Activated naive CD4-positive, alpha-beta T cell treated with anti-CD3 and anti-CD28 coated beads for 36 hours (primary cell): ENCODE data around the gene HMGA1. TPM values are rescaled to one million over a fixed set of nuclear protein-coding genes. Genes with fewer than 3 reads are reported as not detected.
"Not testable (repeated sequence)": the region's sequence is repeated elsewhere in the genome, so short reads cannot be mapped to it uniquely, and the experiment has no call there.

Experiments used
- CTCF ChIA-PET: fragments of 350-600 bp; sonication (Branson Sonifier 250); formaldehyde crosslinking; loops from one replicate; lab custom pipeline; 2021; ENCODE audit warnings: antibody characterized with exemption; lab: Charles Lee
- DNase-seq: peaks from one replicate; pipeline ENCODE4 v3.0.0-alpha.2; 2020
- H3K27ac Mint-ChIP-seq: one replicate; pipeline ENCODE4 v1.8.0; 2021; ENCODE audit warnings: mild to moderate bottlenecking, mixed read lengths
- H3K27me3 Mint-ChIP-seq: one replicate; pipeline ENCODE4 v1.8.0; 2021; ENCODE audit warnings: low read depth, mixed read lengths
- H3K36me3 Mint-ChIP-seq: one replicate; pipeline ENCODE4 v1.8.0; 2021; ENCODE audit warnings: low read depth, mixed read lengths
- H3K4me1 Mint-ChIP-seq: one replicate; pipeline ENCODE4 v1.8.0; 2021; ENCODE audit warnings: low read depth, mixed read lengths
- H3K4me3 Mint-ChIP-seq: one replicate; pipeline ENCODE4 v1.8.0; 2021; ENCODE audit warnings: mild to moderate bottlenecking, moderate library complexity, mixed read lengths
- H3K9me3 Mint-ChIP-seq: one replicate; pipeline ENCODE4 v1.8.0; 2021; ENCODE audit warnings: mixed read lengths
- intact Hi-C: fragments of 100-400 bp; cut with micrococcal nuclease; formaldehyde crosslinking; loops from one replicate; pipeline ENCODE4 v1.15.1; 2023
- total RNA-seq, 2 experiments: library from RNA; stranded (reverse); gene quantifications; one replicate each; pipeline ENCODE4 v1.2.3, GENCODE V29; 2021

HMGA1 gene
- total RNA-seq, 2 experiments from 2014 or later = 705 to 712 TPM

DNA sequence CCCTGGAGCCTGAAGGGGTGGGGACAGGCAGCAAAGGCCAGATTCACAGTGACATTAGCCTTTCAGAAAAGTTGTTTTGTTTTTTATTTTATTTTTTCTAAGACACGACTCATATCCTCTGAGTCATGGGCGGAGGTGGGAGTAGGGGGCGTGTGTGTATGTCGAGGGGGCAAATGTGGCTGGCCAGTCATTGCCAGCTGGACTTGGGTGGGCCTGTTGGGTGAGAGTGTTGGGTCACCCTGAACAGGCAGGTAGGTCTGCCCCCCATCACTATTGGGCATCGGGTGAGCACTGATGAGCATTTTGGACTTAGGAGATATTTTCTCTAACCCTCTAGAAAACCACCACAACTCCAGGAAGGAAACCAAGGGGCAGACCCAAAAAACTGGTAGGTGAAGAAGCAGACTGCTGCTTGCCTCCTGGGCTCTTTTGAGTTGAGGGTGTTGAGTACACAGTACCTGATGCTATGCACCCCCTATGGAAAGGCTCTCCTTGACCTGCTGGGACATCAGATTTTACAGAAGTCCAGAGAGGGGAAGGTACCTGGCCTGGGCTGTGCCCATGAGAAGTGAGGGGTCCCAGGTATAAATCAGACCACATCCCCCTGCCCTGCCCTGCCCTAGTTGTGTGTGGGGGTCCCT lies 6.6 kb downstream of the HMGA1 start:
- CTCF ChIA-PET = interaction anchor here (1.3 kb wide), 1 partner anchor 80 kb away, joined by 8 read pairs; no protein-coding TSS in a partner anchor
- Mint-ChIP-seq H3K36me3 (peaks cover 64% of the 10 kb centered on the region), H3K27ac (peak overlapping the region; percentile 90), H3K27me3 (no peaks in the 10 kb centered on the region), H3K9me3 (no peaks in the 10 kb centered on the region), H3K4me1 (peaks cover 98% of the 10 kb centered on the region), H3K4me3 (no peak overlapping the region)
- no peak for DNase-seq
- intact Hi-C loops = loop anchor here (10.0 kb wide), 1 partner anchor 1048 kb away; the partner anchor contains the start of gene COL11A2

DNA sequence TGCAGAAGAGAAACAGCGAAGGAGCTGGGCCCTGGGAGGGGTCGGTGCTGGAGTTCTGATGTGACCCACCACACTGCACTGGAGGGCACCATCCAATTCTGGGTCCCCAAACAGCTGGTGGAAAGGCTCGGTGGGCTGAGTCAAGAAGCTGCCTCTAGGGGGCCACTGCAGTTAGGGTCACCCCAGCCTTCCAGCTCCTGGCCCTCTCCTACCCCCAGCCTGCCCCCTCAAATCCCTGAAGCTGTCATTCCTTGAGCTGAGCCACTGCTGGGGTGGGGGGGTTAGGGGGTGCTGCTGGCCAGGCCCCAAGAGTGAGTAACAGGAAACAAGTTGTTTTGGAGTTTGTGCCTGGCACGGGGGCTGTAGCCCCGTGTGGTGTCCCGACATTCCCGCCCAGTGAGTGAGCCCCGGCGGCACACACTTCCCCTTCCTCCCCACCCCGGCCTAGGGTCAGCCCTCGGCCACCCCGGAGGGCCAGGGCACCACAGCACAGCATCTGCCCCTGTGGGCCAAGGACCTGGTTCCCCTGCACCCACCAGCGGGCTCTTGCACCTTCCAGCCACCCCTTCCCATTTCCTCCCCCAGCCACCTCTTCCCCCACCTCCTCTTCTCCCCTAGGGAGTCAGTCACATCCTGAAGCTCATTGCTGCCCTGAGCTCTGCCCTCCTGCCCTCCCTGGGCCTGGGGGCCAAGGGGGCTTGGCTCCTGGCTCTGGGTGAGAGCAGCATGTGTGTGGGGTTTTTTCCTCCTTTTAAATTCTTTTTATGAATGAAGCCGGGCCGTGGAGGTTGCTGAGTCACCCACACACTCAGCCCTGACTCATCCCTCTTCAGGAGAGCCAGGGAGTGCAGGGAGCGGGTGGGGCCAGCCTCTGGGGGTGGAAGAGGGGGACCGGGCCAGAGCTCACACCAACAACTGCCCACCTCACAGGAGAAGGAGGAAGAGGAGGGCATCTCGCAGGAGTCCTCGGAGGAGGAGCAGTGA lies 7.5 kb downstream of the HMGA1 start:
- Mint-ChIP-seq H3K4me3 (peak overlapping the region; percentile 34), H3K4me1 (peaks cover 91% of the 10 kb centered on the region), H3K9me3 (no peaks in the 10 kb centered on the region), H3K27ac (peak overlapping the region; percentile 90), H3K36me3 (peaks cover 57% of the 10 kb centered on the region), H3K27me3 (no peaks in the 10 kb centered on the region)
- CTCF ChIA-PET = interaction anchor here (0.6 to 1.3 kb wide), 3 partner anchors 35 to 178 kb away, joined by 3 to 8 read pairs (median 5); no protein-coding TSS in a partner anchor
- intact Hi-C loops = loop anchor here (10.0 kb wide), 1 partner anchor 1049 kb away; the partner anchor contains the start of gene COL11A2
- DNase-seq = peak; percentile 84

DNA sequence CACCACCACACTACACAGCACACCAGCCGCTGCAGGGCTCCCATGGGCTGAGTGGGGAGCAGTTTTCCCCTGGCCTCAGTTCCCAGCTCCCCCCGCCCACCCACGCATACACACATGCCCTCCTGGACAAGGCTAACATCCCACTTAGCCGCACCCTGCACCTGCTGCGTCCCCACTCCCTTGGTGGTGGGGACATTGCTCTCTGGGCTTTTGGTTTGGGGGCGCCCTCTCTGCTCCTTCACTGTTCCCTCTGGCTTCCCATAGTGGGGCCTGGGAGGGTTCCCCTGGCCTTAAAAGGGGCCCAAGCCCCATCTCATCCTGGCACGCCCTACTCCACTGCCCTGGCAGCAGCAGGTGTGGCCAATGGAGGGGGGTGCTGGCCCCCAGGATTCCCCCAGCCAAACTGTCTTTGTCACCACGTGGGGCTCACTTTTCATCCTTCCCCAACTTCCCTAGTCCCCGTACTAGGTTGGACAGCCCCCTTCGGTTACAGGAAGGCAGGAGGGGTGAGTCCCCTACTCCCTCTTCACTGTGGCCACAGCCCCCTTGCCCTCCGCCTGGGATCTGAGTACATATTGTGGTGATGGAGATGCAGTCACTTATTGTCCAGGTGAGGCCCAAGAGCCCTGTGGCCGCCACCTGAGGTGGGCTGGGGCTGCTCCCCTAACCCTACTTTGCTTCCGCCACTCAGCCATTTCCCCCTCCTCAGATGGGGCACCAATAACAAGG lies 8.5 kb downstream of the HMGA1 start:
- CTCF ChIA-PET = interaction anchor here (0.6 to 0.7 kb wide), 2 partner anchors 36 to 899 kb away, joined by 3 to 4 read pairs; no protein-coding TSS in a partner anchor
- not testable (repeated sequence) for DNase-seq, H3K9me3 Mint-ChIP-seq, H3K4me3 Mint-ChIP-seq, H3K27me3 Mint-ChIP-seq
- H3K4me1 Mint-ChIP-seq = peaks cover 86% of the 10 kb centered on the region
- H3K27ac Mint-ChIP-seq = peak overlapping the region; percentile 90
- H3K36me3 Mint-ChIP-seq = peaks cover 50% of the 10 kb centered on the region
- intact Hi-C loops = loop anchor here (10.0 kb wide), 1 partner anchor 1050 kb away; the partner anchor contains the start of gene COL11A2

DNA sequence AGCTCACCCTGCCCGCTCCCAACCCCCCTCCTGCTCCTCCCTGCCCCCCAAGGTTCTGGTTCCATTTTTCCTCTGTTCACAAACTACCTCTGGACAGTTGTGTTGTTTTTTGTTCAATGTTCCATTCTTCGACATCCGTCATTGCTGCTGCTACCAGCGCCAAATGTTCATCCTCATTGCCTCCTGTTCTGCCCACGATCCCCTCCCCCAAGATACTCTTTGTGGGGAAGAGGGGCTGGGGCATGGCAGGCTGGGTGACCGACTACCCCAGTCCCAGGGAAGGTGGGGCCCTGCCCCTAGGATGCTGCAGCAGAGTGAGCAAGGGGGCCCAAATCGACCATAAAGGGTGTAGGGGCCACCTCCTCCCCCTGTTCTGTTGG lies 9.1 kb downstream of the HMGA1 start:
- H3K9me3 Mint-ChIP-seq, H3K27me3 Mint-ChIP-seq, H3K4me3 Mint-ChIP-seq, DNase-seq: not testable (repeated sequence)
- peak overlapping the region; percentile 75 for H3K27ac Mint-ChIP-seq
- H3K36me3 Mint-ChIP-seq = peaks cover 46% of the 10 kb centered on the region
- H3K4me1 Mint-ChIP-seq = peaks cover 81% of the 10 kb centered on the region
- intact Hi-C loops = loop anchor here (10.0 kb wide), 1 partner anchor 1051 kb away; the partner anchor contains the start of gene COL11A2
- CTCF ChIA-PET = interaction anchor here (1.2 to 5.1 kb wide), 2 partner anchors 50 to 170 kb away, joined by 3 to 54 read pairs; no protein-coding TSS in a partner anchor

DNA sequence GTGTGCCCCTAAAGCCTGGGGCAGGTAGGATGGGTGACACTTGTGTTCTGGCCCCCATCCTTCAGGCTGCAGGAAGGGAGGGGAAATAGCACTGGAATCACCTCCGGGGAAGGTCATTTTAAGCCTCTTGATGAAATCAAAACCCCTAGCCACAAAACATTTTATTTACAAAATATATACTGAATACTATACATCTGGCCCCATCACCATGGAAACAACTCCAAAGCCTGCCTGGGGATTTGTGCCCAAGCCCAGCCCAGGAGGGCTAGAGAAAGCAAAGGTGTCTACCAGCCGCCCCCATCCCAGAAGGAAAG lies 9.5 kb downstream of the HMGA1 start:
- CTCF ChIA-PET = interaction anchor here (1.2 to 5.1 kb wide), 2 partner anchors 50 to 169 kb away, joined by 3 to 54 read pairs; no protein-coding TSS in a partner anchor
- H3K4me3 Mint-ChIP-seq = no peak overlapping the region
- no peak for DNase-seq
- H3K27me3 Mint-ChIP-seq = no peaks in the 10 kb centered on the region
- intact Hi-C loops = loop anchor here (10.0 kb wide), 1 partner anchor 1051 kb away; the partner anchor contains the start of gene COL11A2
- H3K9me3 Mint-ChIP-seq = no peaks in the 10 kb centered on the region
- H3K4me1 Mint-ChIP-seq = peaks cover 76% of the 10 kb centered on the region
- H3K27ac Mint-ChIP-seq = peak overlapping the region; percentile 75
- peaks cover 42% of the 10 kb centered on the region for H3K36me3 Mint-ChIP-seq

DNA sequence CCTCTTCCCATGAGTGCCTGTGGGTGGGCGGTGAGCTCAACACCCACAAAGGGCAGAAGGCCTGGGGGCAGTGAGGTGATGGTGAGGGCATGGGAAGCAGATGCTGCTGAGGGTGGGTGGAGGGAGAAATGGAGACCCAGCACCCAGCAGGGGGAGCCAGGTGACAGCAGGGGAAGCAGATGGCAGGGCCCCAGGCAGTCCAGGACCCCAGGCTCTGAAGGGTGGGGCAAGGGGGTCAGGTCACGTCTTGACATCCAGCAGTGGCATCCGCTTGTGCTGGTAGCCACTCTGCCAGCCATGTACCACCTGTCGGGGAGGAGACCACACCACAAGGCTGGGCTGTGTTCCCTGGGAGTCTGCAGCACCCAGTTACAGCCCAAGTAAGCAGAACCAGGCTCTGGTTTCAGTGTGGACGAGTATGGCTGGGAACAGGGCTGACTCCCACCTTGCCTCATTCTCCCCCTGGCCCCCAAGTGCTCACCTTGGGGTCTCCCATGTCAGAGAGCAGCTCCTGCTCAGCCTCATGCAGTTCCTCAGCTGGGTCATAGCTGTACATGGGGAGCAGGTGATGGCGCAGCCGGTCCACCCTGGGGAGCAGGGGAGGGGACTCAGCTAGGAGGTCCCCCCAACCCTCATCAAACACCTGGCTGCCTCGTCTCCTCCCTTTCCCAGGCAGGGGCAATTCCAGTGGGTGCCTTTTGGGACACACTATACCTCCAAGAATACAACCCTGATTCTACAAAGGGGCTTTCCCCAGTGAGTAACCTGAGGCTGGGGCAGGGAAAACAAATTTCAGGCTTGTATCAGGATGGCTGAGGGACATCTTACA lies 10.1 kb downstream of the HMGA1 start:
- Mint-ChIP-seq H3K9me3 (no peaks in the 10 kb centered on the region), H3K4me1 (peaks cover 71% of the 10 kb centered on the region), H3K27me3 (no peaks in the 10 kb centered on the region), H3K27ac (no peak overlapping the region), H3K36me3 (peaks cover 36% of the 10 kb centered on the region), H3K4me3 (no peak overlapping the region)
- DNase-seq = peak; percentile 68
- intact Hi-C loops = loop anchor here (10.0 kb wide), 1 partner anchor 1052 kb away; the partner anchor contains the start of gene COL11A2
- CTCF ChIA-PET = interaction anchor here (1.2 to 5.1 kb wide), 4 partner anchors 51 to 362 kb away, joined by 3 to 54 read pairs (median 14); partner anchors contain the start of gene NUDT3

DNA sequence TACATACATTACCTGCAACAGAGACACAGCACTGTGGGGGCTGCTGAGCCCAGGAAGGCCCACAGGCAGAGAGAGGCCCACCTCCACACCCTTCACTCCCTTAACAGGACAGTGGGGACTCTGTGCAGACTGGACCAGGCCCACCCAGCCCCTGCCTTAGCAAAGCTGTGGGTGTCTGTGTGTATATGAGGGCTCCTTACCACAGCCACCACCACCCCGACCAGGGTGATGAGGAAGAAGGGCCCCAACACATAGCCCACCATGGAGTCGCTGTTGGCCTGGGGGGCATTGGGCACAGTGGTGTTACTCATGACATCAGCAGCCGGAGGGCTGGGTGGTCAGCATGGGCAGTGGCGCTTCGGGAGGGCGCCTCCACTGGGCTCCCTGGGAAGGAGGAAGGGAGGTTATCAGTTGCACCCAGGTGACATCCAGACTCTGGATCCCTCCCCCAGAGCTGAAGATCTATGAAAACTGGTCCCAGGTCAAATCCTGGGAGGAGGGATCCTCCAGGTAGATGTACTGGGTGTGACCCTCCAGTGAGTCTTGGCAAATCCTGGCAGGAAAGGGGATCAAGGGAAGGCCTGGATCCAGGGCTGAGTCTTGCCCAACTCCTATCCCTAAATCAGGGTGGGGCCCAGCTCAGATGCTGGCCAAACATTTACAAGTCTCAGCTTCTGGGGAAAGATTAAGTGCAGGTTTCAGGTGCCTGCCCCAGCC lies 11.0 kb downstream of the HMGA1 start:
- peak overlapping the region; percentile 88 for H3K27ac Mint-ChIP-seq
- H3K27me3 Mint-ChIP-seq = no peaks in the 10 kb centered on the region
- peaks cover 62% of the 10 kb centered on the region for H3K4me1 Mint-ChIP-seq
- CTCF ChIA-PET = interaction anchor here (1.4 to 5.1 kb wide), 5 partner anchors 24 to 361 kb away, joined by 4 to 54 read pairs (median 19); partner anchors contain the start of gene NUDT3
- H3K4me3 Mint-ChIP-seq = peak overlapping the region; percentile 93
- no peak for DNase-seq
- intact Hi-C loops = loop anchor here (1.0 to 10.0 kb wide), 3 partner anchors 9 to 1053 kb away; partner anchors contain the start of gene COL11A2
- no peaks in the 10 kb centered on the region for H3K9me3 Mint-ChIP-seq
- H3K36me3 Mint-ChIP-seq = peaks cover 27% of the 10 kb centered on the region

DNA sequence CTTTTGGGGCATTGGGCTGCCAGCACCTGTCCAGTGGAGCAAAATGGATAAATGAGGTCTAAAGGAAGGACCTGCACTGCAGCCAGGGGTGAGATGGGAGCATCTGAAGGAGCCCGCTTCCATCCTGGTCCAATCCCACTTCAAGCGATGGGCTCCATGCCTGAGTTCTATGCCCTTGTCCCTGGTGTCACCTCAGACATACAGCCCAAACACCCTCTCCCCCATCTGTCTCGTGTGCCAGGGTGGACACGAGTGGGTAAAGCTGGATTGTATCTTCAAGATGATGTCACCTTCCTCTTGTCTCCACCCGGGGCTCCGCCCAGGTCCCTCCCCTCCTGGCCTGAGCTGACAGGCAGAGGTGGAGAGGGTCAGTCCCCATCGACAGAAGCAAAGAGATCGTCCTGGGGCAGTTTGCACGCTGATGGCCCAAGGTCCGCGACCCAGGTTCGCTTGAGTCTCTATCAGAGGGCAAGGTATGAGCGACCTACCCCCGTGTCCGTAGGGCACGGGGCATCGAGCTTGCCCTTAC lies 11.6 kb downstream of the HMGA1 start:
- H3K36me3 Mint-ChIP-seq = peaks cover 22% of the 10 kb centered on the region
- H3K4me1 Mint-ChIP-seq = peaks cover 56% of the 10 kb centered on the region

DNA sequence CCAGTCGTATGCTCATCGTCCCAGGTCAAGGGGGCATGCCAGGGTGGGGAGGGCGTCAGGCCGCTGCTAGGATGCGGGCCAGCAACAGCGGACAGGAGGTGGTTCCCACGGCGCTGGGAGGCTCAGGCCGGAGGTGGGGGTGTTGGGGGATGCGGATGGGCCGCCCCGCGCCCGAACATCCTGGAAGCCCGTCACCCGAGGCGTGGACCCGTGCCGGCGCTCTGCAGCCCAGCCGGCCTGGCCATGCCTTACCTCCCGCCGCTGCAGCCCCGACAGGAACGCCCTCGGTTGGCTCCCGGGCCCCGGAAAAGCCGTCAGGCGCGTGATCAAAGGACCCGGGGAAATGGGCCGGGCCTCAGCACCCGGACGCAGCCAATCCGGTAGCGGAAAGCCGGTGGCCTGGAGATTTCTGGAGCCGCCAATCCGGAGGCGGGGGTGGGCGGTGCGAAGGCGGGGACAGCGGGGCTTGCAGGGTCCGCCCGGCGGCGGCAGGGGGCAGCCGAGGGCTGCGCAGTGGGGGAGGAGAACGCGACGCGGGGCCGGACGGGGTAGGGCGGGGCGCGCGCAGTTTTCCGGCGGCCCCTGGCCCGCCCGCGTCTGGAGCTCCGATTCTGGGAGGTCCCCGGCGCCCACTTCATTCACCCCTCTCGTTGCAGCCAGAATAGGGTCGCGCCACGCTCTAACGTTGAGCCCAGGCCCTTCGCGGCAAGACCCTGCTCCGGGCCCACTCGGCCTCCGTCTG lies 12.2 kb downstream of the HMGA1 start, which contains the start of gene SMIM29:
SMIM29 (minus strand) TSS at position 280 of the 742 bp plus-strand sequence. CDS start 1,215 bp downstream, outside the sequence.
- CTCF ChIA-PET = interaction anchor here (0.5 to 5.1 kb wide), 29 partner anchors 10 to 425 kb away, joined by 3 to 54 read pairs (median 4); partner anchors contain the start of genes NUDT3 and RPS10
- DNase-seq = peak; percentile 98

More for the DNA sequence above, 11.6 kb downstream of the HMGA1 start:
- intact Hi-C loops = loop anchor here (1.0 to 10.0 kb wide), 3 partner anchors 10 to 1053 kb away; partner anchors contain the start of gene COL11A2
- CTCF ChIA-PET = interaction anchor here (0.6 to 5.1 kb wide), 7 partner anchors 25 to 361 kb away, joined by 4 to 54 read pairs (median 5); partner anchors contain the start of gene NUDT3
- no peaks in the 10 kb centered on the region for H3K27me3 Mint-ChIP-seq
- H3K4me3 Mint-ChIP-seq = peak overlapping the region; percentile 93
- H3K9me3 Mint-ChIP-seq = no peaks in the 10 kb centered on the region
- H3K27ac Mint-ChIP-seq = peak overlapping the region; percentile 88
- peak; percentile 58 for DNase-seq

More for the DNA sequence above, 12.2 kb downstream of the HMGA1 start, which contains the start of gene SMIM29:
- Mint-ChIP-seq H3K36me3 (peaks cover 16% of the 10 kb centered on the region), H3K9me3 (no peaks in the 10 kb centered on the region), H3K27ac (peak within 1 kb of the TSS; percentile 88), H3K27me3 (no peaks in the 10 kb centered on the region), H3K4me1 (peaks cover 50% of the 10 kb centered on the region), H3K4me3 (peak within 1 kb of the TSS; percentile 93)
- intact Hi-C loops = loop anchor here (1.0 to 10.0 kb wide), 11 partner anchors 11 to 1054 kb away; partner anchors contain the start of genes COL11A2, NUDT3 and SNRPC
